ENCODE measurements around the gene WDR90. TPM values are rescaled to one million over a fixed set of nuclear protein-coding genes. Genes with fewer than 3 reads are reported as not detected.

Gene WDR90
- polyA plus RNA-seq, 3 donors = 0.13 to 16.5 (median 1.1) TPM

GRCh38 chr16:617855-618254, 31.3 kb upstream of the WDR90 start:
- Histone ChIP-seq H3K4me1 (ENCODE audit: control insufficient read depth in 1 of 2, insufficient read depth in 2 of 2, low read length in 2 of 2) (no peaks in the 10 kb centered on the region), H2AFZ (ENCODE audit: insufficient read depth, low read depth, low read length, poor library complexity, severe bottlenecking) (no peak overlapping the region), H4K20me1 (ENCODE audit: insufficient read depth, low read length) (peaks cover 91% of the 10 kb centered on the region), H3K4me3 (replicated peaks in 1 of 3; ENCODE audit: low read depth in 2 of 3, low read length in 3 of 3) (no peak overlapping the region), H3K27ac (ENCODE audit: low read depth in 1 of 2, low read length in 2 of 2) (no peak overlapping the region), H3K9me3 (replicated peaks in 1 of 2; ENCODE audit: control insufficient read depth in 1 of 2, insufficient read depth in 1 of 2, low read length in 2 of 2) (no peaks in the 10 kb centered on the region), H3K27me3 (ENCODE audit: control insufficient read depth in 2 of 2, insufficient read depth in 2 of 2, low read length in 2 of 2) (no peaks in the 10 kb centered on the region), H3K36me3 (replicated peaks in 1 of 2; ENCODE audit: control insufficient read depth in 1 of 2, insufficient read depth in 2 of 2, low read length in 2 of 2) (peaks cover 30 to 49% of the 10 kb centered on the region in 2 donors), H3K79me2 (ENCODE audit: insufficient read depth, low read length) (peaks cover 71% of the 10 kb centered on the region), H3K4me2 (replicated peaks; ENCODE audit: extremely low read depth, low read length, poor library complexity, severe bottlenecking) (no peak overlapping the region), H3K9ac (ENCODE audit: insufficient read depth, low read length, poor library complexity, severe bottlenecking) (no peak overlapping the region)
- Mint-ChIP-seq H3K27ac (peak overlapping the region in 1 of 7 donors; percentile 25), H3K4me1 (no peaks in the 10 kb centered on the region), H3K9me3 (peaks cover 0 to 3% (median 0%) of the 10 kb centered on the region in 7 donors), H3K4me3 (no peak overlapping the region), H3K27me3 (ENCODE audit: low read depth in 3 of 3) (peaks cover 0 to 2% (median 1%) of the 10 kb centered on the region in 3 donors), H3K36me3 (peaks cover 26 to 63% of the 10 kb centered on the region in 2 donors)
- WGBS (ENCODE audit: insufficient coverage) = 97% methylated on average over 12 of the region's 16 CpGs
- intact Hi-C loops (cut with micrococcal nuclease) = no loop called here
- no peak for TF ChIP-seq CTCF (IDR thresholded peaks at IDR 0.05)
- no peak for DNase-seq

GRCh38 chr16:619476-620100, 29.6 kb upstream of the WDR90 start:
- Histone ChIP-seq H3K9ac (ENCODE audit: insufficient read depth, low read length, poor library complexity, severe bottlenecking) (no peak overlapping the region), H3K4me1 (ENCODE audit: control insufficient read depth in 1 of 2, insufficient read depth in 2 of 2, low read length in 2 of 2) (no peaks in the 10 kb centered on the region), H3K79me2 (ENCODE audit: insufficient read depth, low read length) (peaks cover 62% of the 10 kb centered on the region), H2AFZ (ENCODE audit: insufficient read depth, low read depth, low read length, poor library complexity, severe bottlenecking) (no peak overlapping the region), H3K9me3 (replicated peaks in 1 of 2; ENCODE audit: control insufficient read depth in 1 of 2, insufficient read depth in 1 of 2, low read length in 2 of 2) (no peaks in the 10 kb centered on the region), H3K4me2 (replicated peaks; ENCODE audit: extremely low read depth, low read length, poor library complexity, severe bottlenecking) (no peak overlapping the region), H4K20me1 (ENCODE audit: insufficient read depth, low read length) (peaks cover 94% of the 10 kb centered on the region), H3K27ac (ENCODE audit: low read depth in 1 of 2, low read length in 2 of 2) (no peak overlapping the region), H3K27me3 (ENCODE audit: control insufficient read depth in 2 of 2, insufficient read depth in 2 of 2, low read length in 2 of 2) (no peaks in the 10 kb centered on the region), H3K4me3 (replicated peaks in 1 of 3; ENCODE audit: low read depth in 2 of 3, low read length in 3 of 3) (no peak overlapping the region), H3K36me3 (replicated peaks in 1 of 2; ENCODE audit: control insufficient read depth in 1 of 2, insufficient read depth in 2 of 2, low read length in 2 of 2) (peaks cover 24 to 48% of the 10 kb centered on the region in 2 donors)
- peaks cover 19 to 64% of the 10 kb centered on the region in 2 donors for H3K36me3 Mint-ChIP-seq
- H3K9me3 Mint-ChIP-seq = peaks cover 0 to 3% (median 0%) of the 10 kb centered on the region in 7 donors
- WGBS (ENCODE audit: insufficient coverage) = 97% methylated on average over 17 of the region's 20 CpGs
- H3K4me3 Mint-ChIP-seq = peak overlapping the region in 1 of 2 donors; percentile 37
- H3K27ac Mint-ChIP-seq = peak overlapping the region in 3 of 7 donors; percentile 18 to 73 (median 54)
- TF ChIP-seq CTCF (IDR thresholded peaks at IDR 0.05) = no peak
- intact Hi-C loops (cut with micrococcal nuclease) = no loop called here
- H3K27me3 Mint-ChIP-seq (ENCODE audit: low read depth in 3 of 3) = peaks cover 0 to 1% (median 0%) of the 10 kb centered on the region in 3 donors
- H3K4me1 Mint-ChIP-seq = no peaks in the 10 kb centered on the region
- DNase-seq = no peak
